Activated T-helper 1 cell treated with anti-CD3 and anti-CD28 coated beads, Interleukin-12 subunit alpha, Interleukin-12 subunit beta, Interleukin-2, Interleukin-4 antibody, amounts not matched to agents 30 ng/mL and 10 ng/mL and 1 ng/mL, durations not matched to agents 14 hours and 24 hours and 36 hours (primary cell): ENCODE data around the gene FKBP15. TPM values are rescaled to one million over a fixed set of nuclear protein-coding genes. Genes with fewer than 3 reads are reported as not detected.
"Not testable (repeated sequence)": the region's sequence is repeated elsewhere in the genome, so short reads cannot be mapped to it uniquely, and the experiment has no call there.

Experiments used
- DNase-seq: peaks from one replicate; pipeline ENCODE4 v3.0.0; 2021; ENCODE audit warnings: low spot score
- H3K27ac Mint-ChIP-seq: one replicate; pipeline ENCODE4 v1.8.0; 2021; ENCODE audit warnings: mild to moderate bottlenecking, mixed read lengths
- H3K27me3 Mint-ChIP-seq: one replicate; pipeline ENCODE4 v1.8.0; 2022; ENCODE audit warnings: mild to moderate bottlenecking, moderate library complexity, mixed read lengths; ENCODE audit not compliant: insufficient read depth
- H3K36me3 Mint-ChIP-seq: one replicate; pipeline ENCODE4 v1.8.0; 2021; ENCODE audit warnings: low read depth, mixed read lengths
- H3K4me1 Mint-ChIP-seq: one replicate; pipeline ENCODE4 v1.8.0; 2021; ENCODE audit warnings: low read depth, mixed read lengths
- H3K4me3 Mint-ChIP-seq: one replicate; pipeline ENCODE4 v1.8.0; 2021; ENCODE audit warnings: mild to moderate bottlenecking, moderate library complexity, mixed read lengths
- H3K9me3 Mint-ChIP-seq: one replicate; pipeline ENCODE4 v1.8.0; 2021; ENCODE audit warnings: mixed read lengths
- intact Hi-C: fragments of 100-400 bp; cut with micrococcal nuclease; formaldehyde crosslinking; loops from one replicate; pipeline ENCODE4 v1.15.1; 2024
- total RNA-seq: library from RNA; stranded (reverse); gene quantifications from 2 replicates; pipeline ENCODE4 v1.2.3, GENCODE V29; 2022

Gene FKBP15
- total RNA-seq, 1 donor from 2014 or later, result 34.9 TPM

DNA sequence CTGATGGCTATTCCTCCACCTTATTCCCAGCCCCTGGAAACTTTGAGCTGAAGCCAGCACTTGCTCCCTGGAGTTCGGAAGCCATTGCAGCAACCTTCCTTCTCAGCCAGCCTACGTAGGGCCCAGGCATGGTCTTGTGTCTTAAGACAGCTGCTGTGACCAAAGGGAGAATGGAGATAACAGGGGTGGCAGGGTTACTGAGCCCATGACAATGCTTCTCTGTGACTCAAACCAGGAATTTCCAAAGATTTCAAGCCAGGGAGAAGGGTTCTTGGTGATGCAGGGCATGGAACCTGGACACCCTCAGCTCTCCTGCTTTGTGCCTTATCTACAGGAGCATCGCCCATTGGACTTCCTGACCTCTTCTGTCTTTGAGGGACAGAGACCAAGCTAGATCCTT, 58.1 kb downstream of the FKBP15 start:
- intact Hi-C loops, result no loop called here
- Mint-ChIP-seq H3K4me1 (peaks cover under 1% of the 10 kb centered on the region), H3K27me3 (no peaks in the 10 kb centered on the region), H3K4me3 (no peak overlapping the region), H3K27ac (peak overlapping the region; percentile 14), H3K9me3 (no peaks in the 10 kb centered on the region), H3K36me3 (peaks cover 32% of the 10 kb centered on the region)
- no peak for DNase-seq

GRCh38 chr9:113160571-113160970, 60.5 kb downstream of the FKBP15 start:
- intact Hi-C loops, result no loop called here
- H3K4me3 Mint-ChIP-seq, result no peak overlapping the region
- H3K9me3 Mint-ChIP-seq, result no peaks in the 10 kb centered on the region
- no peak for DNase-seq
- H3K36me3 Mint-ChIP-seq, result peaks cover 23% of the 10 kb centered on the region
- H3K4me1 Mint-ChIP-seq, result peaks cover 23% of the 10 kb centered on the region
- peak overlapping the region; percentile 47 for H3K27ac Mint-ChIP-seq
- no peaks in the 10 kb centered on the region for H3K27me3 Mint-ChIP-seq

- Mint-ChIP-seq H3K36me3 (peaks cover 20% of the 10 kb centered on the region), H3K27ac (no peak overlapping the region), H3K4me3 (no peak overlapping the region), H3K9me3 (no peaks in the 10 kb centered on the region), H3K27me3 (no peaks in the 10 kb centered on the region), H3K4me1 (peaks cover 34% of the 10 kb centered on the region)
- no peak for DNase-seq
- intact Hi-C loops, result no loop called here
Observed at GRCh38 chr9:113158446-113158845, 62.6 kb downstream of the FKBP15 start.

- no peak for DNase-seq
- peaks cover 12% of the 10 kb centered on the region for H3K36me3 Mint-ChIP-seq
- H3K27me3 Mint-ChIP-seq, result peaks cover under 1% of the 10 kb centered on the region
- no peaks in the 10 kb centered on the region for H3K9me3 Mint-ChIP-seq
- intact Hi-C loops, result no loop called here
- H3K4me1 Mint-ChIP-seq, result peaks cover 44% of the 10 kb centered on the region
- H3K27ac Mint-ChIP-seq, result peak overlapping the region; percentile 61
- no peak overlapping the region for H3K4me3 Mint-ChIP-seq
Observed at GRCh38 chr9:113156880-113157279, 64.2 kb downstream of the FKBP15 start.

DNA sequence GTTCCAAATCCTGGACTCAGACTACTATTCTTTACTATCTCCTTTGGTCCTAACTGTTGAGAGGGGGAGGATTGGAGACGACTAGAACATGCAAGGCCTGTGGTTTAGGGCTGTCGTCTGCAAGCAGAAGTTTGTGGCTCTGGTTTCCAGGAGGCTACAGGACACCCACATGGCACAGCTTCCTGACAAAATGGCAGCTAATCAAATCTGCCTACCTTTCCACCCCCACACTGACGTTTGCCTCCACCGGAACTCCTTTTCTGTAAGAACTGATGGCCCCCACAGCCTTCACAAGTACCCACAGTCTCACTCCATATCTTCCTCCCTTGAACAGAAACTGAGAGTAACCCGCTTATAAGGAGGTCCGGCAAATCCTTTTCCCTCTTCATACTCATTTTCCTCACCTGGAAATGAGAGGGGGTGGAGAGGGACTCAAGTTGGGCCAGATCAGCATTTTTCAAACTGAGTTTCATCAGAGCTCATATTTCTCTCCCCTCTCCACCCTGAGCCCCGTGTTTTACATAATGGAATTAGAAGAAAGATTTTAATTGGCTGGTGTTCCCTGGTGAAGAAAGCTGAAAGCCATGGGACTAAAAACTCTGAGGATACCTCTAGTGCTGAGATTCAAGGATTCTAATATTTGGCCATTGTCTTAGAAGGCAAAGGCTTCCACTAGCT, 65.0 kb downstream of the FKBP15 start:
- peak overlapping the region; percentile 71 for H3K27ac Mint-ChIP-seq
- H3K9me3 Mint-ChIP-seq, result no peaks in the 10 kb centered on the region
- peak; percentile 18 for DNase-seq
- peaks cover 11% of the 10 kb centered on the region for H3K36me3 Mint-ChIP-seq
- peak overlapping the region; percentile 4 for H3K4me3 Mint-ChIP-seq
- H3K4me1 Mint-ChIP-seq, result peaks cover 48% of the 10 kb centered on the region
- H3K27me3 Mint-ChIP-seq, result peaks cover 5% of the 10 kb centered on the region
- intact Hi-C loops, result no loop called here

DNA sequence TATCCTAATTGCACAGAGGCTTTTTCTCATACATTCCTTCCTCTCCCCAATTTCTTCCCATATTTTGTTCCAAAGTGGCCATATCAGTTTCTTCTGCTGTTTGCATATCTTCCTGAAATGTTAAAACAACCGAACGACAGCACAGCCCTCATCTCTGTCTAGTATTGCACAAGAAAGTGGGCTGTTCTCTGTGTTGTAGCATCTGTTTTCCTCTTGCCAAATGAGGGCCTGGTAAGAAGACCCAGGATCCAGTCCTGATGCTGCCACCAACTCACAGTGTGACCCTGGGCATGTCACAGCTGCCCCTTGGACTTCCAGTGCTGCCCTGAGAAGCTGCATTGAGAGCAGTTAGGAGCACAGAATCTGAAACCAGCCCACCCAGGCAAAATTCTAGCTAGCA, 66.1 kb downstream of the FKBP15 start:
- Mint-ChIP-seq H3K4me3 (no peak overlapping the region), H3K36me3 (peaks cover 8% of the 10 kb centered on the region), H3K27ac (no peak overlapping the region), H3K9me3 (no peaks in the 10 kb centered on the region), H3K27me3 (peaks cover 5% of the 10 kb centered on the region), H3K4me1 (peaks cover 53% of the 10 kb centered on the region)
- no peak for DNase-seq
- intact Hi-C loops, result loop anchor here (5.0 kb wide), 1 partner anchor 43 kb away; no protein-coding TSS in a partner anchor

- intact Hi-C loops, result loop anchor here (5.0 kb wide), 1 partner anchor 42 kb away; no protein-coding TSS in a partner anchor
- H3K4me3 Mint-ChIP-seq, result no peak overlapping the region
- H3K9me3 Mint-ChIP-seq, result no peaks in the 10 kb centered on the region
- no peak overlapping the region for H3K27ac Mint-ChIP-seq
- peaks cover 5% of the 10 kb centered on the region for H3K27me3 Mint-ChIP-seq
- H3K36me3 Mint-ChIP-seq, result peaks cover 8% of the 10 kb centered on the region
- peaks cover 53% of the 10 kb centered on the region for H3K4me1 Mint-ChIP-seq
- no peak for DNase-seq
Observed at GRCh38 chr9:113154471-113154870, 66.6 kb downstream of the FKBP15 start.

GRCh38 chr9:113153599-113153998, 67.5 kb downstream of the FKBP15 start:
- no peak for DNase-seq
- H3K9me3 Mint-ChIP-seq, result no peaks in the 10 kb centered on the region
- no peak overlapping the region for H3K4me3 Mint-ChIP-seq
- H3K27me3 Mint-ChIP-seq, result peaks cover 7% of the 10 kb centered on the region
- no peak overlapping the region for H3K27ac Mint-ChIP-seq
- peaks cover 53% of the 10 kb centered on the region for H3K4me1 Mint-ChIP-seq
- intact Hi-C loops, result loop anchor here (5.0 kb wide), 1 partner anchor 41 kb away; no protein-coding TSS in a partner anchor
- peaks cover 8% of the 10 kb centered on the region for H3K36me3 Mint-ChIP-seq

DNA sequence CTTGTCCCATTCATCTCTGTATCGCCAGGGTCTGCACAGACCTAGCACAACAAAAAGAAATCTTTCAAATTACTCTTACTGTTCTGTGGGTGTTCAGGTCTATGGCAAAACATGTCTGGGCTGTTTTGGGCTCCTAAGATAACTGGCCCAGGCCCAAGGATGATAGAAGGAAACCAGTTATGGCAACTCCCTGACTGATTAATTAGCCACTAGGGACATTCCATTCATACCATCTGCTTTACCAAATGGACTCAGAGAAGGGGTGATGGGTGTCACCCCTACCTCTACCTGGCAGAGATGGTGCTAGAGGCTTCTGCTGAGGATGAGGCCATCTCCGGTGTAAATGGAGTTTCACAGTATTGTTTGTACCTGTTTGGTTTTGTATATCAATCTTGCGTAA, 68.4 kb downstream of the FKBP15 start:
- Mint-ChIP-seq H3K36me3 (peaks cover 7% of the 10 kb centered on the region), H3K27ac (peak overlapping the region; percentile 29), H3K9me3 (no peaks in the 10 kb centered on the region), H3K4me3 (peak overlapping the region; percentile 80), H3K27me3 (peaks cover 7% of the 10 kb centered on the region), H3K4me1 (peaks cover 49% of the 10 kb centered on the region)
- intact Hi-C loops, result loop anchor here (5.0 kb wide), 1 partner anchor 40 kb away; no protein-coding TSS in a partner anchor
- no peak for DNase-seq

GRCh38 chr9:113151696-113152630, 69.1 kb downstream of the FKBP15 start:
- H3K4me1 Mint-ChIP-seq, result peaks cover 44% of the 10 kb centered on the region
- peak overlapping the region; percentile 80 for H3K4me3 Mint-ChIP-seq
- H3K27me3 Mint-ChIP-seq, result peaks cover 7% of the 10 kb centered on the region
- peak overlapping the region; percentile 27 for H3K27ac Mint-ChIP-seq
- no peak for DNase-seq
- H3K9me3 Mint-ChIP-seq, result no peaks in the 10 kb centered on the region
- H3K36me3 Mint-ChIP-seq, result peaks cover 7% of the 10 kb centered on the region
- intact Hi-C loops, result loop anchor here (1.0 to 5.0 kb wide), 4 partner anchors 40 to 433 kb away; partner anchors contain the start of genes C9orf43, INIP and POLE3

GRCh38 chr9:113150670-113151611, 70.1 kb downstream of the FKBP15 start, which contains the start of gene SLC31A2:
SLC31A2 (plus strand) TSS chr9:113151007; CDS start chr9:113151075, 68 bp downstream.
- peak; percentile 84 for DNase-seq
- Mint-ChIP-seq H3K36me3 (peaks cover 5% of the 10 kb centered on the region), H3K4me3 (peak within 1 kb of the TSS; percentile 80), H3K27ac (peak within 1 kb of the TSS; percentile 44), H3K4me1 (peaks cover 34% of the 10 kb centered on the region), H3K9me3 (no peaks in the 10 kb centered on the region), H3K27me3 (peaks cover 13% of the 10 kb centered on the region)
- intact Hi-C loops, result loop anchor here (1.0 to 5.0 kb wide), 7 partner anchors 39 to 432 kb away; partner anchors contain the start of genes C9orf43, CDC26, FKBP15 and INIP

GRCh38 chr9:113149561-113149960, 71.5 kb downstream of the FKBP15 start:
- H3K36me3 Mint-ChIP-seq, H3K27ac Mint-ChIP-seq, H3K4me3 Mint-ChIP-seq, DNase-seq, H3K9me3 Mint-ChIP-seq, intact Hi-C loops: not testable (repeated sequence)
- Mint-ChIP-seq H3K4me1 (peaks cover 20% of the 10 kb centered on the region), H3K27me3 (peaks cover 19% of the 10 kb centered on the region)
